HEK293T (cell line): Measurements from ENCODE around the gene MROH8.

Experiments
- CTCF ChIA-PET: fragments of 350-600 bp; formaldehyde crosslinking; extraction: SDS; loops from one replicate; lab custom pipeline; 2021; ENCODE audit warnings: antibody characterized with exemption, inconsistent platforms; lab: Yijun Ruan, JAX
- POLR2A ChIA-PET: fragments of 350-600 bp; formaldehyde crosslinking; extraction: SDS; loops from one replicate; lab custom pipeline; 2020; ENCODE audit warnings: antibody characterized with exemption, inconsistent platforms; lab: Yijun Ruan, JAX
- DNase-seq: peaks from one replicate; pipeline ENCODE4 v3.0.0; 2012; ENCODE audit warnings: mixed read lengths; ENCODE audit errors: extremely low spot score
- ARNT ChIP-seq: fragments of 450-650 bp; IDR thresholded peaks from 2 replicates; pipeline ENCODE4 v1.6.1; 2017; ENCODE audit warnings: mild to moderate bottlenecking
- BHLHE40 ChIP-seq: fragments of 450-650 bp; IDR thresholded peaks from 2 replicates; pipeline ENCODE4 v1.6.1; 2016; ENCODE audit warnings: mild to moderate bottlenecking, moderate library complexity, borderline replicate concordance
- CTBP1 ChIP-seq: fragments of 450-650 bp; IDR thresholded peaks from 2 replicates; pipeline ENCODE4 v1.6.1; 2016; ENCODE audit warnings: borderline replicate concordance
- ELF4 ChIP-seq: fragments of 450-650 bp; IDR thresholded peaks from 2 replicates; pipeline ENCODE4 v1.6.1; 2017; ENCODE audit warnings: antibody characterized with exemption
- FOXA1 ChIP-seq: fragments of 450-650 bp; IDR thresholded peaks from 2 replicates; pipeline ENCODE4 v1.6.1; 2016; ENCODE audit warnings: mild to moderate bottlenecking
- FOXK2 ChIP-seq: fragments of 450-650 bp; IDR thresholded peaks from 2 replicates; pipeline ENCODE4 v1.6.1; 2016; ENCODE audit warnings: mild to moderate bottlenecking
- FOXM1 ChIP-seq: fragments of 450-650 bp; IDR thresholded peaks from 2 replicates; pipeline ENCODE4 v1.6.1; 2017; ENCODE audit warnings: mild to moderate bottlenecking, borderline replicate concordance
- HDGF ChIP-seq: fragments of 450-650 bp; IDR thresholded peaks from 2 replicates; pipeline ENCODE4 v1.6.1; 2017; ENCODE audit warnings: antibody characterized with exemption, borderline replicate concordance
- L3MBTL2 ChIP-seq: fragments of 450-650 bp; conservative IDR thresholded peaks from 2 replicates; pipeline ENCODE4 v1.6.1; 2016; ENCODE audit warnings: mild to moderate bottlenecking
- LEF1 ChIP-seq: fragments of 450-650 bp; IDR thresholded peaks from 2 replicates; pipeline ENCODE4 v1.6.1; 2017; ENCODE audit warnings: mild to moderate bottlenecking, borderline replicate concordance
- NFRKB ChIP-seq: fragments of 450-650 bp; IDR thresholded peaks from 2 replicates; pipeline ENCODE4 v1.6.1; 2016; ENCODE audit warnings: mild to moderate bottlenecking, moderate library complexity
- SP1 ChIP-seq: fragments of 450-650 bp; IDR thresholded peaks from 2 replicates; pipeline ENCODE4 v1.6.1; 2017
- SUZ12 ChIP-seq: fragments of 450-650 bp; IDR thresholded peaks from 2 replicates; pipeline ENCODE4 v1.6.1; 2016; ENCODE audit warnings: mild to moderate bottlenecking
- TARDBP ChIP-seq: fragments of 450-650 bp; IDR thresholded peaks from 2 replicates; pipeline ENCODE4 v1.6.1; 2016
- ZNF384 ChIP-seq: fragments of 450-650 bp; IDR thresholded peaks from 2 replicates; pipeline ENCODE4 v1.6.1; 2016
- TF ChIP-seq, protein P1 (sequence below): fragments of 450-650 bp; IDR thresholded peaks from 2 replicates; pipeline ENCODE4 v1.6.1; 2016

MROH8 gene

DNA sequence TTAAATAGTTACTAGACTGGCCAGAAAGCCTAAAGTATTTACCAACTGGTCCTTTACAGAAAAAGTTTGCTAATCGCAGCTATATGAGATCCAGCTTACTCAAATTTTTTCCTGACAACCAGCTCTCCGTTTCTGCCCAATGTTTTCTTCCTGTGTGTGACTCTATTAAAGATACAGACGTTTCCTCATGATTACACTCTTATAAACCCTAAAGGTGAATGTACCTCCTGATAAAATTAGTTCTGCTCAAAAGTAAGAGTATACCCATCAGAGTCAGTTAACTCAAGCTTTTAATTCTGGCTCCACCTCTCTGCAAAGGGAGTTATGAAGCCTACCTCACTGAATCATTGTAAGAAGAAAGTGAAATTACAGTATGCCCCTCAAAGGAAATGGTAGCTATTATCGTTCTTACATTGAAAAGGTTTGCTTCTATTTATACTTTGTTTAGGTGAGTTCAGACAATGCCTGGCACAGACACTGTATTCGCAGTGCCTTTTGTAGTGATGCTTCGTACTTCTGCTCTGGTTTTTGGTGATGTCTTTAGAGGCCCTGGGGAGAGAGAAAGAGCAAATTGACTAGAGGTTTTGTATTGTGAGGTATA is 10.2 kb upstream of the MROH8 start:
- POLR2A ChIA-PET: interaction anchor here (2.5 to 2.9 kb wide), 2 partner anchors 10 kb away, joined by 13 to 20 read pairs; partner anchors contain the start of genes MROH8 and RPN2
- CTCF ChIA-PET: interaction anchor here (1.1 kb wide), 1 partner anchor 11 kb away, joined by 4 read pairs; no protein-coding TSS in a partner anchor
- no peak for DNase-seq
- TF ChIP-seq SP1 (no peak), ELF4 (no peak), FOXA1 (no peak), ZNF384 (no peak), TARDBP (no peak), BHLHE40 (no peak), HDGF (no peak), SUZ12 (no peak), FOXM1 (no peak), FOXK2 (no peak), LEF1 (no peak), ARNT (no peak), CTBP1 (no peak), L3MBTL2 (no peak), NFRKB (no peak)
- TF ChIP-seq, protein P1, sequence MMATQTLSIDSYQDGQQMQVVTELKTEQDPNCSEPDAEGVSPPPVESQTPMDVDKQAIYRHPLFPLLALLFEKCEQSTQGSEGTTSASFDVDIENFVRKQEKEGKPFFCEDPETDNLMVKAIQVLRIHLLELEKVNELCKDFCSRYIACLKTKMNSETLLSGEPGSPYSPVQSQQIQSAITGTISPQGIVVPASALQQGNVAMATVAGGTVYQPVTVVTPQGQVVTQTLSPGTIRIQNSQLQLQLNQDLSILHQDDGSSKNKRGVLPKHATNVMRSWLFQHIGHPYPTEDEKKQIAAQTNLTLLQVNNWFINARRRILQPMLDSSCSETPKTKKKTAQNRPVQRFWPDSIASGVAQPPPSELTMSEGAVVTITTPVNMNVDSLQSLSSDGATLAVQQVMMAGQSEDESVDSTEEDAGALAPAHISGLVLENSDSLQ: no peak

DNA sequence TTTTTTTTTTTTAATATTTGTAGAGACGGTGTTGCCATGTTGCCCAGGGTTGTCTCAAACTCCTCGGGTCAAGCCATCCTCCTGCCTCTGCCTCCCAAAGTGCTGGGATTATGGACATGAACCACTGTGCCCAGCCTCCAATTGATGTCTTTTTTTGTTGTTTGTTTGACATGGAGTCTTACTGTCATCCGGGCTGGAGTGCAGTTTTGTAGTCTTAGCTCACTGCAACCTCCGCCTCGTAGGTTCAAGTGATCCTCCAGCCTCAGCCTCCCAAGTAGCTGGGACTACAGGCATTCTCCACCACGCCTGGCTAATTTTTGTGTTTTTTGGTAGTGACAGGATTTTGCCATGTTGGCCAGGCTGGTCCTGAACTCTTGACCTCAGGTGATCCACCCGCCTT is 9.4 kb upstream of the MROH8 start:
- no peak for DNase-seq
- POLR2A ChIA-PET: interaction anchor here (2.5 kb wide), 1 partner anchor 10 kb away, joined by 13 read pairs; the partner anchor contains the start of genes MROH8 and RPN2
- CTCF ChIA-PET: interaction anchor here (1.0 kb wide), 1 partner anchor 344 kb away, joined by 5 read pairs; no protein-coding TSS in a partner anchor
- TF ChIP-seq FOXA1: no peak
- TF ChIP-seq HDGF: no peak
- no peak for TF ChIP-seq TARDBP
- no peak for TF ChIP-seq ARNT
- TF ChIP-seq SUZ12: no peak
- TF ChIP-seq ELF4: no peak
- TF ChIP-seq, protein P1: no peak
- TF ChIP-seq FOXK2: no peak
- no peak for TF ChIP-seq SP1
- TF ChIP-seq NFRKB: no peak
- no peak for TF ChIP-seq ZNF384
- TF ChIP-seq FOXM1: no peak

DNA sequence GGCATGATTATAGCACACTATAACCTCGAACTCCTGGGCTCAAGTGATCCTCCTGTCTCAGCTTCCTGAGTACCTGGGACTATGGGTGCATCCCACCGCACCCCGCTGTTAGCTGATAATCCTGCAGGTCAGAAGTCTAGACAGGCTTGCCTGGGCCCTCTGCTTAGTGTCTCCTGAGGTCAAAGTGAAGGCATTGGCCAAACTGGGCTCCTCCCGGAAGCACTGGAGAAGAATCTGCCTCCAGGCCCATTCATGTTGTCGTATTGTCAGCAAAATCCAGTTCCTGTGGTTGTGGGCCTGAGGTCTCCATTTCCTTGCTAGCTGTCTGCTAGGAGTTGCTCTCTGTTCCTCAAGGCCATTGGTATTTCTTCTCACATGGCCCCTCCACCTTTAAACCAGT is 6.3 kb upstream of the MROH8 start:
- TF ChIP-seq ARNT (no peak), NFRKB (no peak), L3MBTL2 (no peak), LEF1 (no peak), CTBP1 (no peak), FOXA1 (no peak), BHLHE40 (no peak), TARDBP (no peak), ZNF384 (no peak), FOXK2 (no peak)
- TF ChIP-seq, protein P1: no peak
- no peak for DNase-seq
- POLR2A ChIA-PET: no interaction called here
- CTCF ChIA-PET: no interaction called here

DNA sequence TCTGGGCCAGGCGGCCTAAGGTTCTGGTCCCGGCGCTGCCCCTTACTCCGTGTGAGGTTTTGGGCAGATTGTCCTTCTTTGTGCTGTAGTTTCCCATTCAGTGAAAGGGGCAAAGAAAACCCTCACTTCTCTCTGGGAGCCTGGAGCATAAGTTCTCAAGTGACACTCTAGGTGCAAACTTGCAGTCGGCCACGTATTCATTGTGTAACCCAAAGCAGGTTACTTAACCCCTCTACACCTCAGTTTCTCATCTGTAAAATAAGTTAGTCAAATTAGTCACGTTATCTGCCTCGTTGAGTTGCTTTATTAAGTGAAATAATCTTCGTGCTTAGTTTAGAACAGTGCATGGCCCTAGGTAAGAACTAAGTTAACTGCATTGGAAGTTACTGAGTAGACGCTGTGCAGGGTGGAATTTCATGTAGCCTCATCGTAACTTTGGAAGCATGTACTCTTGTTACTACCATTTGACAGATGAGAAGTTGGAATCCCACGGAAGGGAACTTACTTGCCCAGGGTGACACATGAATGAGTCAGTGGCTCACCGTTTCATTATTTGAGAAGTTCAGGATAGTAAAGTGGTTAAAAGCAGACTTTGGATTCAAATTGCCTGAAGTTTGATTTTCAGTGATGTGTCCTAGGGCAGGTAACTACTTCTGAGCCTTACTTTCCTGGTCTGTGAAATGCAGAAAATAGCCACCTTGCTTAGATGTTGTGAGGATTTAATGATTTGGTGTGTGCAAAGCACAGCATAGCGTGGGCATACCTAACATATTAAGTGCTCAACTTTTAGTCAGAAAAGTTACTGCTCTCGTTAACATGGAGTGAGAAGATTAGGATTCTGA is 556 bp upstream of the MROH8 start:
- POLR2A ChIA-PET: interaction anchor here (0.9 to 2.6 kb wide), 9 partner anchors 8 to 156 kb away, joined by 4 to 31 read pairs (median 9); partner anchors contain the start of gene RBL1
- CTCF ChIA-PET: interaction anchor here (1.5 kb wide), 1 partner anchor 12 kb away, joined by 5 read pairs; no protein-coding TSS in a partner anchor
- no peak for DNase-seq
- TF ChIP-seq SUZ12 (no peak), LEF1 (no peak), L3MBTL2 (no peak), FOXM1 (no peak), TARDBP (no peak), FOXA1 (no peak), FOXK2 (no peak), ZNF384 (no peak), NFRKB (no peak), ELF4 (no peak), SP1 (no peak), BHLHE40 (no peak), CTBP1 (no peak), ARNT (no peak), HDGF (no peak)
- TF ChIP-seq, protein P1: no peak
